ENCODE data around the gene NKG7. TPM values are rescaled to one million over a fixed set of nuclear protein-coding genes. Genes with fewer than 3 reads are reported as not detected.

Gene NKG7
- total and polyA plus RNA-seq, 9 donors = 0.80 to 3.9 (median 2.1) TPM

- no peak overlapping the region for H3K4me3 ChIP-seq (ENCODE audit: low read length)
- no peaks in the 10 kb centered on the region for H3K9me3 ChIP-seq (replicated peaks; ENCODE audit: control insufficient read depth, low read depth, low read length)
- peaks cover 7% of the 10 kb centered on the region for H3K4me1 ChIP-seq (ENCODE audit: control insufficient read depth, insufficient read depth, low read length)
- no peak overlapping the region for H3K27ac ChIP-seq (ENCODE audit: low read length)
- DNase-seq = no peak
- H3K36me3 ChIP-seq (ENCODE audit: control insufficient read depth, insufficient read depth, low read length) = no peaks in the 10 kb centered on the region
- peaks cover 46% of the 10 kb centered on the region for H3K27me3 ChIP-seq (ENCODE audit: control insufficient read depth, insufficient read depth, low read length)
- WGBS (ENCODE audit: insufficient coverage) = 68% methylated on average over 26 of the region's 26 CpGs
These were observed 47.1 kb downstream of the NKG7 start for GRCh38 chr19:51325161-51325976.

- Histone ChIP-seq H3K36me3 (ENCODE audit: control insufficient read depth, insufficient read depth, low read length) (no peaks in the 10 kb centered on the region), H3K4me1 (ENCODE audit: control insufficient read depth, insufficient read depth, low read length) (peaks cover 7% of the 10 kb centered on the region), H3K9me3 (replicated peaks; ENCODE audit: control insufficient read depth, low read depth, low read length) (no peaks in the 10 kb centered on the region), H3K27me3 (ENCODE audit: control insufficient read depth, insufficient read depth, low read length) (peaks cover 45% of the 10 kb centered on the region), H3K4me3 (ENCODE audit: low read length) (no peak overlapping the region), H3K27ac (ENCODE audit: low read length) (no peak overlapping the region)
- 65% methylated on average over 6 of the region's 6 CpGs for WGBS (ENCODE audit: insufficient coverage)
- DNase-seq = no peak
These were observed 48.3 kb downstream of the NKG7 start for GRCh38 chr19:51324167-51324481.

DNA sequence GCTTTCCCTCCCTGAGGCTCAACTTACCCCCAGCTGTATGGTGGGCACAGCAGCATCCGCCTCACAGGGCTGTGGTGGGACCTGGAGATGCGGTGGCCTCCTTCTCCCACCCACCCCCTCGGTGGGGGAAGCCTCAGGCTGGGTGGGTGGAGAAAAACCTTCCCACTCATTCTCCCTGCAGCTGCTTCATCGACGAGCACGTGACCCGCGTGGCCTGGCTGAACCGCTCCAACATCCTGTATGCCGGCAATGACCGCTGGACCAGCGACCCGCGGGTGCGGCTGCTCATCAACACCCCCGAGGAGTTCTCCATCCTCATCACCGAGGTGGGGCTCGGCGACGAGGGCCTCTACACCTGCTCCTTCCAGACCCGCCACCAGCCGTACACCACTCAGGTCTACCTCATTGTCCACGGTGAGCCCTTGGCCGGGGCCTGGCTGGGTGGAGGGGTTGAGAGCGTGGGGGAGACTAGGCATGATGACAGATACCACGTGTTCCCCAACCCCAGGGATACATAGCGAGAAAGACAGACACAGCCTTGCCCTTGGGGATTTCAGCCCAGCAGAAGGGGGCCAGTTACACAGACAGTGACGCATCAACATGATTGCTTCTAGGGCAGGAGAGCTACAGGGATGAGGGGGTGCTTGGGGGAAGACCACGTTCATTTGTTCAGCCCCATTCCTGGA is 48.8 kb downstream of the NKG7 start:
- Histone ChIP-seq H3K4me3 (ENCODE audit: low read length) (no peak overlapping the region), H3K36me3 (ENCODE audit: control insufficient read depth, insufficient read depth, low read length) (no peaks in the 10 kb centered on the region), H3K4me1 (ENCODE audit: control insufficient read depth, insufficient read depth, low read length) (peaks cover 7% of the 10 kb centered on the region), H3K27me3 (ENCODE audit: control insufficient read depth, insufficient read depth, low read length) (peaks cover 40% of the 10 kb centered on the region), H3K27ac (ENCODE audit: low read length) (no peak overlapping the region), H3K9me3 (replicated peaks; ENCODE audit: control insufficient read depth, low read depth, low read length) (no peaks in the 10 kb centered on the region)
- DNase-seq = no peak
- 78% methylated on average over 12 of the region's 29 CpGs for WGBS (ENCODE audit: insufficient coverage)

GRCh38 chr19:51321799-51322198 is 50.7 kb downstream of the NKG7 start:
- WGBS (ENCODE audit: insufficient coverage) = 75% methylated on average over 1 of the region's 14 CpGs
- Histone ChIP-seq H3K9me3 (replicated peaks; ENCODE audit: control insufficient read depth, low read depth, low read length) (no peaks in the 10 kb centered on the region), H3K4me3 (ENCODE audit: low read length) (no peak overlapping the region), H3K4me1 (ENCODE audit: control insufficient read depth, insufficient read depth, low read length) (no peaks in the 10 kb centered on the region), H3K27me3 (ENCODE audit: control insufficient read depth, insufficient read depth, low read length) (peaks cover 24% of the 10 kb centered on the region), H3K36me3 (ENCODE audit: control insufficient read depth, insufficient read depth, low read length) (no peaks in the 10 kb centered on the region), H3K27ac (ENCODE audit: low read length) (no peak overlapping the region)
- no peak for DNase-seq

Other genes starting within 250 kb of the NKG7 start
- 0.53 TPM for gene SIGLEC9, start 247.7 kb downstream of the NKG7 start, total RNA-seq
- 1 to 10 TPM in 5 of 8 donors, under 1 TPM in 3; 0.54 to 1.4 (median 1.1) TPM for gene SIGLEC9, start 247.7 kb downstream of the NKG7 start, polyA plus RNA-seq (ENCODE audit: insufficient read depth in 1 of 8, insufficient read length in 8 of 8, low replicate concordance in 1 of 8)
- gene SIGLEC7, start 230.4 kb downstream of the NKG7 start, total RNA-seq = 0.40 TPM
- 1 to 10 TPM in 1 of 8 donors, under 1 TPM in 7; 0.41 to 1.1 (median 0.63) TPM for gene SIGLEC7, start 230.4 kb downstream of the NKG7 start, polyA plus RNA-seq (ENCODE audit: insufficient read depth in 1 of 8, insufficient read length in 8 of 8, low replicate concordance in 1 of 8)
- 2.3 TPM for gene CD33, start 147.6 kb downstream of the NKG7 start, total RNA-seq
- gene CD33, start 147.6 kb downstream of the NKG7 start, polyA plus RNA-seq (ENCODE audit: insufficient read depth in 1 of 8, insufficient read length in 8 of 8, low replicate concordance in 1 of 8) = 1 to 10 TPM; 2.2 to 3.9 (median 2.8) TPM
- gene SIGLECL1, start 121.6 kb downstream of the NKG7 start, total RNA-seq = not detected
- gene SIGLECL1, start 121.6 kb downstream of the NKG7 start, polyA plus RNA-seq (ENCODE audit: insufficient read depth in 1 of 8, insufficient read length in 8 of 8, low replicate concordance in 1 of 8) = not detected
- gene IGLON5, start 61.0 kb downstream of the NKG7 start, total RNA-seq = not detected
- under 1 TPM; 0.14 to 0.73 (median 0.21) TPM for gene IGLON5, start 61.0 kb downstream of the NKG7 start, polyA plus RNA-seq (ENCODE audit: insufficient read depth in 1 of 8, insufficient read length in 8 of 8, low replicate concordance in 1 of 8)
- 0.49 TPM for gene VSIG10L, start 30.5 kb downstream of the NKG7 start, total RNA-seq
- gene VSIG10L, start 30.5 kb downstream of the NKG7 start, polyA plus RNA-seq (ENCODE audit: insufficient read depth in 1 of 8, insufficient read length in 8 of 8, low replicate concordance in 1 of 8) = 1 to 10 TPM in 6 of 8 donors, under 1 TPM in 2; 0.80 to 1.7 (median 1.3) TPM
- 50.1 TPM for gene ETFB, start 6.3 kb downstream of the NKG7 start, total RNA-seq
- 10 to 100 TPM; 49.5 to 56.8 (median 53.7) TPM for gene ETFB, start 6.3 kb downstream of the NKG7 start, polyA plus RNA-seq (ENCODE audit: insufficient read depth in 1 of 8, insufficient read length in 8 of 8, low replicate concordance in 1 of 8)
- gene CLDND2, start 3.7 kb downstream of the NKG7 start, total RNA-seq = 0.44 TPM
- 1 to 10 TPM in 4 of 8 donors, under 1 TPM in 4; 0.46 to 1.7 (median 1.0) TPM for gene CLDND2, start 3.7 kb downstream of the NKG7 start, polyA plus RNA-seq (ENCODE audit: insufficient read depth in 1 of 8, insufficient read length in 8 of 8, low replicate concordance in 1 of 8)
- gene LIM2, start 15.3 kb upstream of the NKG7 start, total RNA-seq = not detected
- gene LIM2, start 15.3 kb upstream of the NKG7 start, polyA plus RNA-seq (ENCODE audit: insufficient read depth in 1 of 8, insufficient read length in 8 of 8, low replicate concordance in 1 of 8) = not detected
- gene C19orf84, start 17.9 kb upstream of the NKG7 start, total RNA-seq = not detected
- gene C19orf84, start 17.9 kb upstream of the NKG7 start, polyA plus RNA-seq (ENCODE audit: insufficient read depth in 1 of 8, insufficient read length in 8 of 8, low replicate concordance in 1 of 8) = under 1 TPM in 2 of 8 donors, not detected in 6; 0.17 to 0.44 TPM
- gene SIGLEC10, start 45.0 kb upstream of the NKG7 start, total RNA-seq = 0.22 TPM
- 1 to 10 TPM in 6 of 8 donors, under 1 TPM in 2; 0.49 to 1.6 (median 1.1) TPM for gene SIGLEC10, start 45.0 kb upstream of the NKG7 start, polyA plus RNA-seq (ENCODE audit: insufficient read depth in 1 of 8, insufficient read length in 8 of 8, low replicate concordance in 1 of 8)
- gene SIGLEC8, start 85.8 kb upstream of the NKG7 start, total RNA-seq = 0.04 TPM
- under 1 TPM in 4 of 8 donors, not detected in 4; 0.06 to 0.23 (median 0.08) TPM for gene SIGLEC8, start 85.8 kb upstream of the NKG7 start, polyA plus RNA-seq (ENCODE audit: insufficient read depth in 1 of 8, insufficient read length in 8 of 8, low replicate concordance in 1 of 8)
- not detected for gene CEACAM18, start 105.9 kb upstream of the NKG7 start, total RNA-seq
- not detected for gene CEACAM18, start 105.9 kb upstream of the NKG7 start, polyA plus RNA-seq (ENCODE audit: insufficient read depth in 1 of 8, insufficient read length in 8 of 8, low replicate concordance in 1 of 8)
- not detected for gene SIGLEC12, start 129.1 kb upstream of the NKG7 start, total RNA-seq
- under 1 TPM in 5 of 8 donors, not detected in 3; 0.11 to 0.48 (median 0.20) TPM for gene SIGLEC12, start 129.1 kb upstream of the NKG7 start, polyA plus RNA-seq (ENCODE audit: insufficient read depth in 1 of 8, insufficient read length in 8 of 8, low replicate concordance in 1 of 8)
- 0.22 TPM for gene SIGLEC6, start 159.0 kb upstream of the NKG7 start, total RNA-seq
- under 1 TPM in 4 of 8 donors, not detected in 4; 0.07 to 0.29 (median 0.18) TPM for gene SIGLEC6, start 159.0 kb upstream of the NKG7 start, polyA plus RNA-seq (ENCODE audit: insufficient read depth in 1 of 8, insufficient read length in 8 of 8, low replicate concordance in 1 of 8)
- 6.6 TPM for gene ZNF175, start 198.6 kb upstream of the NKG7 start, total RNA-seq
- gene ZNF175, start 198.6 kb upstream of the NKG7 start, polyA plus RNA-seq (ENCODE audit: insufficient read depth in 1 of 8, insufficient read length in 8 of 8, low replicate concordance in 1 of 8) = 1 to 10 TPM; 6.5 to 9.7 (median 7.7) TPM

All from muscle of leg (tissue), 11 donors.